WTC11 (cell line): ENCODE data around the gene CHST5. TPM values are rescaled to one million over a fixed set of nuclear protein-coding genes. Genes with fewer than 3 reads are reported as not detected.

ENCODE experiments used
- ATAC-seq: fragments of 200-7000 bp; cut with Tn5 transposase; 2 replicates; pipeline ENCODE4 v1.10.0; 2021; ENCODE audit warnings: mild to moderate bottlenecking, moderate library complexity
- CTCF ChIA-PET: fragments of 300-600 bp; sonication (Branson Sonifier 250); formaldehyde crosslinking; loops from one replicate; lab custom pipeline; 2021; ENCODE audit warnings: antibody characterized with exemption; lab: Charles Lee
- POLR2A ChIA-PET: fragments of 350-600 bp; sonication (Branson Sonifier 250); formaldehyde crosslinking; loops from one replicate; lab custom pipeline; 2021; ENCODE audit warnings: antibody characterized with exemption; lab: Charles Lee
- DNase-seq: peaks from one replicate; pipeline ENCODE4 v3.0.0; 2021; ENCODE audit warnings: low spot score
- H3K27ac Mint-ChIP-seq: 2 replicates; pipeline ENCODE4 v1.8.0; 2021; ENCODE audit warnings: mixed read lengths
- H3K27me3 Mint-ChIP-seq: 2 replicates; pipeline ENCODE4 v1.8.0; 2021; ENCODE audit warnings: low read depth, mild to moderate bottlenecking, moderate library complexity, mixed read lengths
- H3K36me3 Mint-ChIP-seq: 2 replicates; pipeline ENCODE4 v1.8.0; 2021; ENCODE audit warnings: mixed read lengths
- H3K4me1 Mint-ChIP-seq: 2 replicates; pipeline ENCODE4 v1.8.0; 2022; ENCODE audit warnings: mixed read lengths
- H3K4me3 Mint-ChIP-seq: 2 replicates; pipeline ENCODE4 v1.8.0; 2021; ENCODE audit warnings: mild to moderate bottlenecking, moderate library complexity, mixed read lengths
- H3K9me3 Mint-ChIP-seq: 2 replicates; pipeline ENCODE4 v1.8.0; 2021; ENCODE audit warnings: mixed read lengths
- E2F1 ChIP-seq: sonication (generic); formaldehyde crosslinking; IDR thresholded peaks from 2 replicates; pipeline ENCODE4 v1.8.0; 2022; ENCODE audit warnings: mild to moderate bottlenecking, missing genetic modification reagents
- EMX1 ChIP-seq: fragments of 250-450 bp; sonication (Bioruptor Pico); IDR thresholded peaks from 2 replicates; pipeline ENCODE4 v1.8.0; 2021; ENCODE audit warnings: mild to moderate bottlenecking
- ESRRA ChIP-seq: sonication (generic); formaldehyde crosslinking; IDR thresholded peaks from 2 replicates; pipeline ENCODE4 v1.8.1; 2022; ENCODE audit warnings: mild to moderate bottlenecking, missing genetic modification reagents, borderline replicate concordance
- FOXK1 ChIP-seq: sonication (generic); formaldehyde crosslinking; IDR thresholded peaks from 2 replicates; pipeline ENCODE4 v1.8.0; 2022; ENCODE audit warnings: mild to moderate bottlenecking, moderate library complexity, missing genetic modification reagents
- GABPB1 ChIP-seq: sonication (generic); formaldehyde crosslinking; IDR thresholded peaks from 2 replicates; pipeline ENCODE4 v1.8.1; 2023; ENCODE audit warnings: mild to moderate bottlenecking, missing genetic modification reagents
- GRHL2 ChIP-seq: fragments of 250-450 bp; sonication (Bioruptor Pico); IDR thresholded peaks from 2 replicates; pipeline ENCODE4 v1.8.0; 2022; ENCODE audit warnings: mild to moderate bottlenecking, moderate library complexity; ENCODE audit not compliant: insufficient replicate concordance, severe bottlenecking
- NFATC4 ChIP-seq: fragments of 250-450 bp; sonication (Bioruptor Pico); IDR thresholded peaks from 2 replicates; pipeline ENCODE4 v1.9.0; 2021; ENCODE audit warnings: mild to moderate bottlenecking
- NFE2L1 ChIP-seq: sonication (generic); formaldehyde crosslinking; IDR thresholded peaks from 2 replicates; pipeline ENCODE4 v1.8.1; 2023; ENCODE audit warnings: missing genetic modification reagents
- PREB ChIP-seq: sonication (generic); formaldehyde crosslinking; IDR thresholded peaks from 2 replicates; pipeline ENCODE4 v1.8.1; 2022; ENCODE audit warnings: mild to moderate bottlenecking, missing genetic modification reagents, moderate library complexity, borderline replicate concordance
- PRRX2 ChIP-seq: fragments of 250-450 bp; sonication (Bioruptor Pico); IDR thresholded peaks from 2 replicates; pipeline ENCODE4 v1.8.0; 2021; ENCODE audit warnings: mild to moderate bottlenecking
- RELA ChIP-seq: sonication (generic); formaldehyde crosslinking; IDR thresholded peaks from 2 replicates; pipeline ENCODE4 v1.8.1; 2022; ENCODE audit warnings: missing genetic modification reagents, mild to moderate bottlenecking, borderline replicate concordance
- ZNF121 ChIP-seq: sonication (generic); formaldehyde crosslinking; IDR thresholded peaks from 2 replicates; pipeline ENCODE4 v1.8.0; 2023; ENCODE audit warnings: missing genetic modification reagents
- ZNF219 ChIP-seq: sonication (generic); formaldehyde crosslinking; IDR thresholded peaks from 2 replicates; pipeline ENCODE4 v1.8.0; 2023; ENCODE audit warnings: missing genetic modification reagents, mild to moderate bottlenecking, borderline replicate concordance
- ZNF263 ChIP-seq: sonication (generic); formaldehyde crosslinking; IDR thresholded peaks from 2 replicates; pipeline ENCODE4 v1.8.1; 2022; ENCODE audit warnings: low read depth, mild to moderate bottlenecking, moderate library complexity, missing genetic modification reagents
- ZNF423 ChIP-seq: fragments of 250-450 bp; sonication (Bioruptor Pico); IDR thresholded peaks from 2 replicates; pipeline ENCODE4 v2.1.2; 2022; ENCODE audit warnings: mild to moderate bottlenecking, moderate library complexity
- total RNA-seq: library from RNA; stranded (reverse); gene quantifications from 3 replicates; pipeline ENCODE4 v1.2.3, GENCODE V29; 2021

Gene CHST5
- total RNA-seq, 1 experiment from 2014 or later, result not detected

- Mint-ChIP-seq H3K9me3 (no peaks in the 10 kb centered on the region), H3K4me1 (no peaks in the 10 kb centered on the region; the same call in 1 of the 2 replicates), H3K36me3 (peaks cover 22% of the 10 kb centered on the region)
- DNase-seq, result no peak
- CTCF ChIA-PET, result interaction anchor here (0.5 kb wide), 1 partner anchor 58 kb away, joined by 3 read pairs; no protein-coding TSS in a partner anchor
- POLR2A ChIA-PET, result no interaction called here
- TF ChIP-seq ZNF263 (CRISPR knock-in tag) (no peak), FOXK1 (CRISPR knock-in tag) (no peak), ESRRA (CRISPR knock-in tag) (no peak), NFATC4 (no peak), ZNF219 (CRISPR knock-in tag) (no peak), ZNF121 (CRISPR knock-in tag) (no peak), GABPB1 (CRISPR knock-in tag) (no peak), PRRX2 (CRISPR knock-in tag) (no peak), NFE2L1 (CRISPR knock-in tag) (no peak), ZNF423 (CRISPR knock-in tag) (no peak), PREB (CRISPR knock-in tag) (no peak), RELA (CRISPR knock-in tag) (no peak), GRHL2 (CRISPR knock-in tag) (no peak), EMX1 (CRISPR knock-in tag) (no peak), E2F1 (CRISPR knock-in tag) (no peak)
- TF ChIP-seq, all 79 proteins: peak for 0
- no peak overlapping the region for H3K27ac Mint-ChIP-seq
- no peak overlapping the region for H3K4me3 Mint-ChIP-seq
- H3K27me3 Mint-ChIP-seq, result no peaks in the 10 kb centered on the region
- no peak for ATAC-seq
These were observed 56.4 kb downstream of the CHST5 start for GRCh38 chr16:75479421-75479990.

Other genes with a start within 250 kb of the CHST5 start
- 79.2 to 102 TPM (median 98.0 TPM) in 3 replicates for gene CFDP1, start 102.6 kb downstream of the CHST5 start, total RNA-seq
- 45.6 to 53.4 TPM (median 52.0 TPM) in 3 replicates for gene TMEM170A, start 71.4 kb downstream of the CHST5 start, total RNA-seq
- gene CHST6, start 40.7 kb downstream of the CHST5 start, total RNA-seq, result 20.2 to 23.2 TPM (median 23.1 TPM) in 3 replicates
- 9.2 to 12.0 TPM (median 10.7 TPM) in 3 replicates for gene TMEM231, start 20.1 kb upstream of the CHST5 start, total RNA-seq
- 60.8 to 63.7 TPM (median 62.7 TPM) in 3 replicates for gene GABARAPL2, start 30.3 kb upstream of the CHST5 start, total RNA-seq
- gene ADAT1, start 87.2 kb upstream of the CHST5 start, total RNA-seq, result 45.3 to 48.1 TPM (median 46.0 TPM) in 3 replicates
- gene KARS1, start 111.6 kb upstream of the CHST5 start, total RNA-seq, result 163 to 199 TPM (median 169 TPM) in 3 replicates
- gene TERF2IP, start 111.7 kb upstream of the CHST5 start, total RNA-seq, result 14.7 to 15.2 TPM (median 14.7 TPM) in 3 replicates
- gene CPHXL2, start 140.9 kb upstream of the CHST5 start, total RNA-seq, result not detected in 3 replicates
- not detected in 3 replicates for gene DUXB, start 165.4 kb upstream of the CHST5 start, total RNA-seq
- gene CPHXL, start 190.4 kb upstream of the CHST5 start, total RNA-seq, result not detected in 3 replicates